A204.1 (cell line): ENCODE results near the gene BBS7.

Source experiments
- FAIRE-seq: peaks from 2 replicates; lab custom pipeline; 2012; peaks lifted over from hg19 to GRCh38; lab: Jason Lieb, UNC

The BBS7 gene

GRCh38 chr4:121827853-121828252 is 42.4 kb downstream of the BBS7 start:
- FAIRE-seq, result peak; percentile 21

DNA sequence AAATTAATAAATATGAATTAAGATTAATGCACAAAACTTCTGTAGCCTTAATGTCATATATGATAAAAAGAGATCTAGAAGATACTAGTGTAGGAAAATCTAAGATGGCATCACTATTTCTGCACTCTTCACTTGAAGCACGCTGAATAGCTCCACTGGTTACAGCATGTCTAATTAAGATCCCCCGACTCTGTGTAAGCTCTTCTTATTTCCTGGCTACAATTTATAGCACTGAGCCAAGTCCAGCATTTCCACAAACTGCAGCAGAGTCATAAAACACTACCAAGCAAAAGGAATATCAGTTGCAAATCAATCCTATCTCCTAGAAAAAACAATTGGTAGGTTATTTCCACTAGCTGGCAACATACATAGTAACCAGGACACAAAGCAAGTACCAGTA is 45.3 kb downstream of the BBS7 start:
- FAIRE-seq, result no peak

DNA sequence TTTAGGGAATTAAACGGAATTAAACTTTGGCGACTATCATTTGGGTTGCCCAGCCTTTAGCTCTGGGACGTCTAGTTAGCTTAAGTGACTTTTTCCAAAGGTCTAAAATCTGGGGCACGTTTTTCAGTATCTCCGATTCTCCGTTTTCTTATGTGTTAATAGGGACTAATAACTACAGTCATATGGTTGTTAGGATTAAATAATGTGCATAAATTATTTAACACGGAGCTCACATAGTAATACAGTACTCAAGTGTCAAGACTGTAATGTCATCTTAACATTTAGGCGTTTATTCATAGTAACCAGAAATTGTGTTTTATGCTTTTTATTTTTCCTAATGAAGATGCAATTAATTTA is 46.1 kb downstream of the BBS7 start:
- no peak for FAIRE-seq

DNA sequence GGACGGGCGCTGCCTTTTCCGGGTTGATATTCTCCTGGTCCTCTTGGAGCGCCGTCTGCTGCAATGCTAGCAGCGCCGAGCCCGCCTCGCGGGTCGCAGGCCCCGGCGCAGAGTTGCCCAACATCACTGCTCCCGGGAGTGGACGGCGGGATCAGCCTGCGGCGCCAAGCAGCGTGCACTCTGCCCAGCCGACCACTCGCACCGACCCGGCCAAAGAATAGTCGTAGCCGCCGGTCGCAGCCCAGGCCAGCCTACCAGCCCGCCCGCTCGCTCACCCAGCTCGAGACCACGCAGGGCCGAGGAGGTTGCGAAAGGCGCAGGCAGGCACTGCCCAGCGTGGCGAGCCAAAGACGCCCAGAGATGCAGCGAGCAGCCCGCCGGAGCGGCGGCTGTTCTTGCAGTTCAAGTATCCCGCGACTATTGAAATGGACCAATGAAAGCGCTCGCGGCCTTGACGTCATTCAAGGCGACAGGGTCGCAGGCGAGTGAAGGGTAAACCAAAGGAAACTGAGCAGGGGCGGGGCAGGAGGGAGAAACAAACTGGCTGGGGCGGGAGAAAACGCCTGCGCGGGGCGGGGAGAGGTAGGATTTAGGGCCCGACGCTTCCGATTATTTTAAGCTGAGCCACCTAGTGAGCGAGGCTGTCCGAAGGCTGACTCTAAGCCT is 46.6 kb downstream of the BBS7 start, which contains the start of gene CCNA2:
TSS of gene CCNA2 (minus strand) at position 379 of the 666 bp plus-strand sequence. CDS start at position 124, 255 bp downstream.
- FAIRE-seq, result peak; percentile 93

GRCh38 chr4:121822796-121823504 is 47.3 kb downstream of the BBS7 start:
- FAIRE-seq, result peak; percentile 56

DNA sequence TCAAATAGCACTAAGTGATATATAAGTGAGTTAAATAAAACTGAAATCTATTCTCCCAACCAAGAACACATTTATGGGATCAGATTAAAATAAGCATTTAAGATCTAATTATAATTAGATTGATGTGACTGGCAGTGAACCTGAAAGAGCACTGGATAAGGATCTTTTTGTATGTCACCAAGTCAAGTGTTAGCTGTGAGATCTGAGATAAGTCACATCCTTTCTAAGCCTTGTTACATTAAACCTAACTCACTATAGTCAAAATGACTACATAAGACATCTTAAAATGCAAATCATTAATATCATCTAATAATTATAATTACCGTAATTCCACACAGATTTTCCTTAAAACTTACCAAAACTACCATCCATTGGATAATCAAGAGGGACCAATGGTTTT is 48.2 kb downstream of the BBS7 start:
- no peak for FAIRE-seq

- no peak for FAIRE-seq
Measured at GRCh38 chr4:121819216-121819965, 50.9 kb downstream of the BBS7 start.

- no peak for FAIRE-seq
Measured at GRCh38 chr4:121818215-121818614, 52.1 kb downstream of the BBS7 start.

GRCh38 chr4:121817701-121818100 is 52.6 kb downstream of the BBS7 start:
- FAIRE-seq, result no peak

GRCh38 chr4:121817006-121817405 is 53.3 kb downstream of the BBS7 start:
- FAIRE-seq, result no peak

DNA sequence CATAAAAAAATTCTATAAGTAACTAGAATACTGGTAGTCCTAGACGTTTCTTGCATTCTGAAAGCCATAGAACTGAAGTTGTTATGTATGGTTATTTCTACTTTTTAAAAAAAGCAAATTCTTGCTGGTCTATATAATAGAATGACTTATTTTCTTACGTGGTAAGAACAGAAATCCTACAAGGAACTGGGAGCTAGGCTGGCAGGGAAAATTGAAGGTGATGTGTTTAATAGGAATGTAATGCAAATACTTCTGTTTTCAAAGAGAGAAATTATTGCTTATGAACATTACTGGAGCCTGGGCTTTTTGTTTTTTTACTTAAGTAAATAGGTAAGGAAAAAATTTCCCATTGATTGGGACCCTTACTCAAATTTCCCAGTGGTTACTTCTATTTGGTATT is 55.5 kb downstream of the BBS7 start:
- FAIRE-seq, result no peak

DNA sequence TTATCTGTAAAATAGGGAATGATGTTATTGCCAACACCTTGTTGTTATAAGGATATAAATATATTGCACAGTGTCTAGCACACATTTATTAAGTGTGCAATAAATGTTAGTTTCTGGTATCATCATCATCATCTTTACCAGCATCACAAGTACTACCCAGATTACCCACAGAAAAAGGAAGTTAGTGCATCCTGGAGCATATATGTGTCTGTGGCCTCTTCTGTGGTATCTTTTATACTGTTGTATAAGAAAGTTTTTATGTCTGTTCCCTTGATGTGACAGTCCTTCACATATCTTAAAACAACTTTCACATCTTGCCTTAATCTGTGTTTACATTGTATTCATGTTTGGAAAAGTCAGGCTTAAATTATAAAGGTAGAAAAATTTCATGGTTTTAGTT is 59.2 kb downstream of the BBS7 start:
- FAIRE-seq, result no peak

DNA sequence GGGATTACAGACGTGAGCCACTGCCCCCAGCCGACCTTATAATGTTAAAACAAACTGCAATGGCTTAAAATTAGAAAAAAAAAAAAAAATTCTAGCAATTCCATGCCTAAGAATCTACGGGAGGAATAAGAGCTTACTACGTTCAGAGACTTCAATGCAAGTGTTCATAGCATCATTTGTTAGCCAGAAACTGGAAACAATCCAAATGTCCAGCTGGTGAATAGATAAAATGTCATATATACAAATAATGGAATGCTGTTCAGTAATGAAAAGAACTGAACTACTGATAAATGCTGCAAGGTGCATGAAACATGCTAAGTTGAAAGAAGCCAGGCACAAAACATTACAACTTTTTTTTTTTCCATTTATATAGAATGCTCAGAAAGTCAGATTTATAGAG is 63.9 kb downstream of the BBS7 start:
- FAIRE-seq, result no peak

DNA sequence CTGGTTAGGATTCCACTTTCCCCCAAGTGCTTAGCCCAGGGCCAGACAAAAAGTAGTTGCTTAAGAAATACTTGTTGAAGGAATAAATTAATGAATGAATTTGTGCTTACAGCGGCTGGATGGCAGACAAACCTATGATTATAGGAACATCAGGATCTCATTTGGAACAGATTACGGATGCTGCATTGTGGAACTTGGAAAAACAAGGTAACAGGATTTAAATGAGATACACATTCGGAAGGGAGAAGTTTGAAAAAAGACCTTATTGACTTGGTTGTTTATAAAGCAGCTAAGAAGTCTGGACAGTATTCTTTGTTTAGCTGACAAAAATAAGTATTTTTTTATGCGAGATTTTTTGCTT is 68.6 kb downstream of the BBS7 start:
- no peak for FAIRE-seq

GRCh38 chr4:121800961-121801714 is 69.1 kb downstream of the BBS7 start, which contains the start of gene EXOSC9:
Gene EXOSC9, plus strand, starts transcription at chr4:121801323. Its CDS starts 102 bp downstream, at chr4:121801425.
- peak; percentile 91 for FAIRE-seq

DNA sequence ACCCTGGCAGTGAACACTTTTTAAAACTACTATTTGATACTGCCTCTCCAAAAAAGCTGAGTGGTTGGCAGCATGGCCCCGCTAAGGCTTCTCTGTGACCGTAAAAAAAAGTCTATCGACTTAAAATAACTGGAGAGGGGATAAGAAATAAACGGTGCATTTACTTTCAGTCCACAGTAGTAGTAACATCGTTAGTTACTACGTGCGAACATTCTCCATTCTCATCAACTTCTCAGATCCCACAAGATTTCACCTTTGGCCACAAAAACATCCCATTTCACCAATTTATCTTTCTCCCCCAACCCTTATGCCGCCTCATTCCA is 69.7 kb downstream of the BBS7 start:
- FAIRE-seq, result no peak

DNA sequence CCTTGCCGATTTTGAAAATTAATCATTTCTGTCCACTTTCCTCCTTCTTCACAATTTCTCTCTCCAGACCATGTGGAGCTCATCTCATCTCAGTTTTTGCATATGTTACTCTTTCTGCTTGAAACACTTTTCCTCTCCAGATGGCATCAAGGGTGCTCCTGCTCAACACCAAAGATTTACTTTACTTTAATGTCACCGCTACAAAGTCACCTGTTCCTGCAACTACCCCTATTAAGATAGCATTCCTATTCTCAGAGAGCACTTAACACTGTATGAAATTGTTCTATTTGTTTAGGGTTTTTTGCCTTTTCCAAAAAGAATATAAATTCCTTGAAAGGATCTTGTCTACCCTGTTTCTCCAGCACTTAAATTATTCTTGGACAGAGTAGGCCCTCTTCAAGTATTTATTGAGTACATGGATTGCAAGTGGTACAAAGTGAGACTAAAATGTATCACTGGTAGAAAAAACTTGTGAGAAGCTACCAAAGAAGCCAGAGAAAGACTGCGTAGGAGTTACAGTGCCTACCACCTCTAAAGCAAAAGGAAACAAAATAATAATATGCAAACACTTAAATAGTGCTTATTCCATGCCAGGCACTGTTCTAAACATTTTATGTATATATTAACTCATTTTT is 70.3 kb downstream of the BBS7 start:
- FAIRE-seq, result no peak

GRCh38 chr4:121799208-121799823 is 71.0 kb downstream of the BBS7 start:
- FAIRE-seq, result no peak

DNA sequence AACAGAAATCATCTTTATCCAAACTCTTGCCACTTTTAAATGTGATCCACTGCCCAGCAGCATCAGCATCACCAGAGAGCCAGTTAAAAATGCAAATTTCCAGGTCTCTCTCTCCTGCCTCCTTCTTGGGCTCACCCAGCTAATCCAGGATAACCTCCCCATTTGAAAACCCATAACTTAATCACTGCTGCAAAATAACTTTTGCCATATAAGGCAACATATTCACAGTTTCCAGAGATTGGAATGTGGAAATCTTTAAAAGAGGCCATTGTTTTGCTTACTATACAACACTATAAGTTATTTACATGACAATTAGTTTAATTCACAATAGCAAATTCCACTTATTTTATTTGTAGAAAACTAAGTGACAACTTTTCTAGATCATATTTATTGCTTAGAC is 74.0 kb downstream of the BBS7 start:
- no peak for FAIRE-seq

GRCh38 chr4:121794505-121795188 is 75.6 kb downstream of the BBS7 start:
- FAIRE-seq, result no peak

- no peak for FAIRE-seq
Measured at GRCh38 chr4:121792966-121793365, 77.3 kb downstream of the BBS7 start.
